ENCODE measurements around the gene FAM209B.
"Not testable (repeated sequence)": the region's sequence is repeated elsewhere in the genome, so short reads cannot be mapped to it uniquely, and the experiment has no call there.

DNA sequence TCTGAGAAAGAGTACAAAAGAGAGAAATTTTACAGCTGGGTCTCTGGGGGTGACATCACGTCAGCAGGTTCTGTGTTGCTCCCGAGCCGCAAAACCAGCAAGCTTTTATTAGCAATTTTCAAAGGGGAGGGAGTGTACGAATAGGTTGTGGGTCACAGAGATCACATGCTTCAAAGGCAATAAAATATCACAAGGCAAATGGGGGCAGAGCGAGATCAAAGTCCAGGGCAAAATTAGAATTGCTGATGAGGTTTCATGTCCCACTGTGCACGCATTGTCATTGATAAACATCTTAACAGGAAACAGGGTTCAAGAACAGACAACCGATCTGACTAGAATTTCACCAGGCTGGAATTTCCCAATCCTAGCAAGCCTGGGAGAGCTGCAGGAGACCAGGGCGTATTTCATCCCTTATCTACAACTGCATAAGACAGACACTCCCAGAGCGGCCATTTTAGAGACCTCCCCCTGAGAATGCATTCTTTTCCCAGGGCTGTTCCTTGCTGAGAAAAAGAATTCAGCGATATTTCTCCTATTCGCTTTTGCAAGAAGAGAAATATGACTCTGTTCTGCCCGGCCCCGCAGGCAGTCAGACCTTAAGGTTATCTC is 12.2 kb upstream of the FAM209B start:
- TF ChIP-seq, protein P1, sequence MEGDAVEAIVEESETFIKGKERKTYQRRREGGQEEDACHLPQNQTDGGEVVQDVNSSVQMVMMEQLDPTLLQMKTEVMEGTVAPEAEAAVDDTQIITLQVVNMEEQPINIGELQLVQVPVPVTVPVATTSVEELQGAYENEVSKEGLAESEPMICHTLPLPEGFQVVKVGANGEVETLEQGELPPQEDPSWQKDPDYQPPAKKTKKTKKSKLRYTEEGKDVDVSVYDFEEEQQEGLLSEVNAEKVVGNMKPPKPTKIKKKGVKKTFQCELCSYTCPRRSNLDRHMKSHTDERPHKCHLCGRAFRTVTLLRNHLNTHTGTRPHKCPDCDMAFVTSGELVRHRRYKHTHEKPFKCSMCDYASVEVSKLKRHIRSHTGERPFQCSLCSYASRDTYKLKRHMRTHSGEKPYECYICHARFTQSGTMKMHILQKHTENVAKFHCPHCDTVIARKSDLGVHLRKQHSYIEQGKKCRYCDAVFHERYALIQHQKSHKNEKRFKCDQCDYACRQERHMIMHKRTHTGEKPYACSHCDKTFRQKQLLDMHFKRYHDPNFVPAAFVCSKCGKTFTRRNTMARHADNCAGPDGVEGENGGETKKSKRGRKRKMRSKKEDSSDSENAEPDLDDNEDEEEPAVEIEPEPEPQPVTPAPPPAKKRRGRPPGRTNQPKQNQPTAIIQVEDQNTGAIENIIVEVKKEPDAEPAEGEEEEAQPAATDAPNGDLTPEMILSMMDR (IDR thresholded peaks at IDR 0.05 in 4 of 5, conservative IDR thresholded peaks at IDR 0.05 in 1 of 5): not testable (repeated sequence)
- TF ChIP-seq POLR2A (IDR thresholded peaks at IDR 0.05): not testable (repeated sequence)

Measured in gastrocnemius medialis (tissue), 4 donors.